SJCRH30 (cell line): ENCODE data around the gene PHKA1. TPM values are rescaled to one million over a fixed set of nuclear protein-coding genes. Genes with fewer than 3 reads are reported as not detected.
"Not testable (repeated sequence)": the region's sequence is repeated elsewhere in the genome, so short reads cannot be mapped to it uniquely, and the experiment has no call there.

ENCODE experiments used
- DNase-seq, 2 experiments: peaks; one replicate each; pipeline ENCODE4 v3.0.0-alpha.2; 2015 to 2020
- H3K27ac ChIP-seq: fragments of 250-450 bp; sonication (Bioruptor Pico); 2 replicates; pipeline ENCODE4 v1.5.1; 2020; ENCODE audit warnings: mild to moderate bottlenecking, moderate library complexity
- H3K27me3 ChIP-seq: fragments of 250-450 bp; sonication (Bioruptor Pico); 2 replicates; pipeline ENCODE4 v1.5.1; 2020; ENCODE audit warnings: mild to moderate bottlenecking, moderate library complexity
- H3K36me3 ChIP-seq: fragments of 250-450 bp; sonication (Bioruptor Pico); 2 replicates; pipeline ENCODE4 v1.5.1; 2020; ENCODE audit warnings: mild to moderate bottlenecking, moderate library complexity
- H3K4me1 ChIP-seq: fragments of 250-450 bp; sonication (Bioruptor Pico); 2 replicates; pipeline ENCODE4 v1.5.1; 2020; ENCODE audit warnings: mild to moderate bottlenecking, moderate library complexity
- H3K4me3 ChIP-seq: fragments of 250-450 bp; sonication (Bioruptor Pico); 2 replicates; pipeline ENCODE4 v1.5.1; 2020; ENCODE audit warnings: mild to moderate bottlenecking, moderate library complexity
- H3K9me3 ChIP-seq: fragments of 250-450 bp; sonication (Bioruptor Pico); replicated peaks from 2 replicates; pipeline ENCODE4 v1.5.1; 2020; ENCODE audit warnings: mild to moderate bottlenecking, moderate library complexity
- total RNA-seq: library from RNA; depleted of rRNA; stranded (reverse); fragments of >200 nt; shearing (Covaris generic); gene quantifications from 2 replicates; pipeline ENCODE4 v1.2.3, GENCODE V29; 2014; rRNA removed

Gene PHKA1
- not detected in 2 replicates for total RNA-seq

GRCh38 chrX:72713599-72714477 lies at the start of gene PHKA1:
TSS of gene PHKA1 (minus strand) at chrX:72714306. CDS start at chrX:72713880, 426 bp downstream.
- not testable (repeated sequence) for H3K4me1 ChIP-seq, H3K36me3 ChIP-seq, H3K27ac ChIP-seq, H3K27me3 ChIP-seq, H3K4me3 ChIP-seq, H3K9me3 ChIP-seq, DNase-seq

DNA sequence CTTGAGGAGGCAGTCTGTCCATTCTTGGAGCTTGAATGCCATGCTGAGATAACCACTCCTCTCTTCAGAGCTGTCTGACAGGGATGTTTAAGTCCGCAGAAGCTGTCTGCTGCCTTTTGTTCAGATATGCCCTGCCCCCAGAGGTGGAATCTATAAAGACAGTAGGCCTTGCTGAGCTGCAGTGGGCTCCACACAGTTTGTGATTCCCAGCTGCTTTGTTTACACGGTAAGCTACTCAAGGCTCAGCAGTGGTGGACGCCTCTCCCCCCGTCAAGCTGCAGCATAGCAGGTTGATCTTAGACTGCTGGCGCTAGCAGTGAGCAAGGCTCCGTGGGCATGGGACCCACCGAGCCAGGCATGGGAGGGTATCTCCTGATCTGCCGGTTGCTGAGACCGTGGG lies 46.3 kb upstream of the PHKA1 start:
- not testable (repeated sequence) for H3K4me3 ChIP-seq, DNase-seq, H3K36me3 ChIP-seq, H3K9me3 ChIP-seq, H3K4me1 ChIP-seq, H3K27me3 ChIP-seq, H3K27ac ChIP-seq

- H3K36me3 ChIP-seq, H3K4me3 ChIP-seq, H3K27me3 ChIP-seq, H3K9me3 ChIP-seq, DNase-seq, H3K27ac ChIP-seq, H3K4me1 ChIP-seq: not testable (repeated sequence)
These were observed 34.4 kb upstream of the PHKA1 start for GRCh38 chrX:72748545-72748944.

- H3K27me3 ChIP-seq, H3K4me3 ChIP-seq, DNase-seq, H3K36me3 ChIP-seq, H3K27ac ChIP-seq, H3K4me1 ChIP-seq, H3K9me3 ChIP-seq: not testable (repeated sequence)
These were observed 31.4 kb upstream of the PHKA1 start for GRCh38 chrX:72745546-72745945.

- H3K4me3 ChIP-seq, result no peak overlapping the region
- no peaks in the 10 kb centered on the region for H3K9me3 ChIP-seq
- H3K27ac ChIP-seq, result no peak overlapping the region
- DNase-seq, result no peak
- H3K4me1 ChIP-seq, result no peaks in the 10 kb centered on the region
- no peaks in the 10 kb centered on the region for H3K36me3 ChIP-seq
- H3K27me3 ChIP-seq, result no peaks in the 10 kb centered on the region
These were observed 21.5 kb upstream of the PHKA1 start for GRCh38 chrX:72735561-72735960.

GRCh38 chrX:72733636-72734035 lies 19.5 kb upstream of the PHKA1 start:
- not testable (repeated sequence) for DNase-seq, H3K4me1 ChIP-seq, H3K4me3 ChIP-seq, H3K27me3 ChIP-seq, H3K9me3 ChIP-seq, H3K36me3 ChIP-seq, H3K27ac ChIP-seq

GRCh38 chrX:72727846-72728245 lies 13.7 kb upstream of the PHKA1 start:
- H3K9me3 ChIP-seq, result no peaks in the 10 kb centered on the region
- no peak overlapping the region for H3K27ac ChIP-seq
- H3K4me1 ChIP-seq, result no peaks in the 10 kb centered on the region
- no peak for DNase-seq
- no peak overlapping the region for H3K4me3 ChIP-seq
- no peaks in the 10 kb centered on the region for H3K27me3 ChIP-seq
- no peaks in the 10 kb centered on the region for H3K36me3 ChIP-seq

DNA sequence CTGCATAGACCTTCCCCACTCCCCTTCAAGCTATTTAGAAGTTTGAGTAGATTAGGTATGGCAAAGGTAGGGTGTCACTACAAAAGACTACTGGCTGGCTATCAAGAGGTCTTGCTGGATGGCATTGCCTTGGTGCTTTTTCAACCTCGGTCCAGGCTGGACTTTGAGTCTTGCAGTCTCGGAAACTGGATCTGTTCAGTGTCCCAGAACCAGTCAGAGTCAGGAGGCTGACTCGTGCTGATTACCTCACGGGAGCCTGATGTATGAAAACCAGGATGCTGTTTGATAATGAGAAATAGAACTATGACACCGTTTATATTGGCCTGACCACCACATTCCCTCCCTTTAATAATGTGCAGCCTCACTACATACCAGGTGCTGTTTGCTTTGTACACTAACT lies 2.7 kb upstream of the PHKA1 start:
- no peak for DNase-seq
- H3K27ac ChIP-seq, result no peak overlapping the region

DNA sequence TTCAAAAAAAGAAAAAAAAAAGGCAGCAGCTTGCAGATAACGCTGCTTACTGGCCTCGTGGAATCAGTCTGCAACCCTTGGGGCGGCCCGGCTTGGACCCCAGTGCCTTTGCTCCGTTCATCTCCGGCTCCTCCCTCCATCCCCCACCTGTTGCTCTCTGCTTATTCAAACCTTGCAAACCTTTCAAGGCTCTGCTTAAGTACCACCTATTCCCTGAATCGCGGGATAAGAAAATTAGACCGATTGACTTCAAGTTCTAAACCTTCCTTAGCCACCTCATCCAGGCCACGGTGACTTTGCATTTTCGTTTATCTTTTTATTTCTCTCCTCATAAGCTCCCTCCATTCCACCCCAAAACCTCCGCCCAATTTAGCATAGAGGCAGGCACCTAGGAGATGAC lies 1.4 kb upstream of the PHKA1 start:
- no peak overlapping the region for H3K27ac ChIP-seq
- H3K4me1 ChIP-seq, result no peaks in the 10 kb centered on the region
- no peak overlapping the region for H3K4me3 ChIP-seq
- DNase-seq, result no peak
- no peaks in the 10 kb centered on the region for H3K36me3 ChIP-seq
- no peaks in the 10 kb centered on the region for H3K9me3 ChIP-seq
- H3K27me3 ChIP-seq, result no peaks in the 10 kb centered on the region

More for the DNA sequence above, 2.7 kb upstream of the PHKA1 start:
- no peaks in the 10 kb centered on the region for H3K4me1 ChIP-seq
- H3K36me3 ChIP-seq, result no peaks in the 10 kb centered on the region
- no peaks in the 10 kb centered on the region for H3K9me3 ChIP-seq
- no peak overlapping the region for H3K4me3 ChIP-seq
- H3K27me3 ChIP-seq, result no peaks in the 10 kb centered on the region

DNA sequence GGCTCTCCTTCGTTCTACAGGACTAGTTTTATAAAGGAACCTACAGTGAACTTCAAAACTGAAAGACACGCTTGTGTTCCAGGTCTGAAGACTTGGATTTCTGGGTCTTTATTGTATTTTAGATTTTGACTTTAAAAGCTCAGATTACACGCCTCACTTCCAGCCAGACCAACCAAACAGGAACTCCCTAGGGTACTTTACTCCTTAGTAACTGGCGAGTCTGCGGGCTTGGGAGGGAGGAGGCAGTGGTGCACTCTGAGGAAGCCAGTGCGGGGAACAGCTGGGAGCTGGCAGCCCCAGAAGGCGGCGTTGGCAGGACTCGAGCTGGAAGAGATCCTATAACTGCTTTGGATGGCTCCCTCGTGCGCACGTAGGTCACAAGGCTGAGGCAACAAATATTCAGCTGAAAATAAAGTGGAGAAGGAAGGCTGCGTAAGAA lies 391 bp upstream of the PHKA1 start:
- Histone ChIP-seq H3K27me3 (no peaks in the 10 kb centered on the region), H3K4me1 (no peaks in the 10 kb centered on the region), H3K36me3 (no peaks in the 10 kb centered on the region), H3K4me3 (no peak overlapping the region), H3K9me3 (no peaks in the 10 kb centered on the region), H3K27ac (no peak overlapping the region)
- DNase-seq, result peak in 1 of 2 experiments; percentile 1

DNA sequence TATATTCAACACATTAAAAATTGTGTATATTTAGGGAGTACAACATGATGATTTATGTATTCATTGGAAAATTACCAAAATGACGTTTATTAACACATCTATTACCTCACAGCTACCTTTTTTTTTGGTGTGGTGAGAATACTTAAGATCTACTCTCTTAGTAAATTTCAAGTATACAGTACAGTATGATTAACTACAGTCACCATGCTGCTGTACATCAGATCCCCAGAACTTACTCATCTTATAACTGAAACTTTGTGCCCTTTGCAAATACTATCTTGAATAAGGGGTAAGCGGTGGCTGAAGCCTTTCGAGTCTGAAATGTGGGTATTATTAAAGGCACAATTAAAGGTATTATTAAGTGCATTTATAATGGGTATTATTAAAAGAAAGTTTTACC lies 976 bp downstream of the PHKA1 start:
- H3K36me3 ChIP-seq, result no peaks in the 10 kb centered on the region
- H3K4me1 ChIP-seq, result no peaks in the 10 kb centered on the region
- no peaks in the 10 kb centered on the region for H3K27me3 ChIP-seq
- no peaks in the 10 kb centered on the region for H3K9me3 ChIP-seq
- no peak overlapping the region for H3K4me3 ChIP-seq
- DNase-seq, result no peak
- no peak overlapping the region for H3K27ac ChIP-seq

DNA sequence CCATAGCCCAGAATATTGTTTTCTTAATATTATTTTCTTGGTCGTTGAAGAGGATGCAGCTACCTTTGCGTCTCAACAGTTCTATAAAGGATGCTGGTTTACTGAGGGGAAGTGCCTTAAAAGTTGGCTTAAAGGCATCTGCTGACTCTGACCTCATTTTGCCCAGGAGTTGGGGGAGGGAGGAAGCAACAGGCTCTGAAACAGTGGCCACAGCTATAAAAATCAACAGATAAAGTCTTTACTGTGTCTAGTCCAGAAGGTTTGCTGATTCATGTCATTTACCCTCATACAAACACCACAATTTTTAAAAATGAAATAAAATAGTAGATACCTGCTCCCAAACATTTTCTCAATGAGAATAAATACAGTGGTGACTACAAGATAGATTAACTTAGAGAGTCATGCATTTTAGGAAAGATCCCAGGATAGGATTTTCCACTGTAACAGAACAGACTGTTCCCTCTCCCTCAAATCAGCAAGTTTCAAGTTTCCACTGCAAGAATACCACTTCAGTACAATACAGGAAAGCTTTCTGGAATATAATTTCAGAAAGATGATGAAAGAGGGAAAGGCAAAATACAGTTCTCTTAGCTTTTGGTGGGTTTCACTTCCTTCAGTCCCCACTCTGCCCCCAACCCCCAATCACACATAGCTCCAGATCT lies 1.9 kb downstream of the PHKA1 start:
- Histone ChIP-seq H3K36me3 (no peaks in the 10 kb centered on the region), H3K4me3 (no peak overlapping the region), H3K9me3 (no peaks in the 10 kb centered on the region), H3K27ac (no peak overlapping the region), H3K4me1 (no peaks in the 10 kb centered on the region), H3K27me3 (no peaks in the 10 kb centered on the region)
- DNase-seq, result no peak

DNA sequence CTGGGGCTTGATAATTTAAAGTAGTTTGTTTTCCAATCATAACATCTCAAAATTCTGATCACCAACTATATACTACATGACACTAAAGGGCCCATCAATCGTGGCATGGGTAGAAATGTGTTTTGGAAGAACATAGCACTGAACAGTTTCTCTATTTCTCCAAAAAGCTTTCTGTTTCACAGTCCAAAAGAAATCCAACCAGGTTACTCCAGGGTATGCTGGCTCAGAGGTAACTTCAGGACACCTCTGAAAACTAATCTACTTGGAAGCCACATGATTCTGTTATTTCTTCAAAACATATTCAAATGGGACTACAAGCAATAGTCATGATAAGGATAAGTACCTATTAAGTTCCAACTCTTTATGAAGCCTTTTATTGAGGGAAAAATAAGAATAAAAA lies 8.3 kb downstream of the PHKA1 start:
- no peak for DNase-seq
- Histone ChIP-seq H3K4me1 (no peaks in the 10 kb centered on the region), H3K4me3 (no peak overlapping the region), H3K36me3 (no peaks in the 10 kb centered on the region), H3K27ac (no peak overlapping the region), H3K9me3 (no peaks in the 10 kb centered on the region), H3K27me3 (no peaks in the 10 kb centered on the region)

GRCh38 chrX:72705111-72705510 lies 9.0 kb downstream of the PHKA1 start:
- Histone ChIP-seq H3K4me3 (no peak overlapping the region), H3K27ac (no peak overlapping the region), H3K4me1 (no peaks in the 10 kb centered on the region), H3K27me3 (no peaks in the 10 kb centered on the region), H3K9me3 (no peaks in the 10 kb centered on the region), H3K36me3 (no peaks in the 10 kb centered on the region)
- DNase-seq, result no peak

GRCh38 chrX:72694170-72694569 lies 19.9 kb downstream of the PHKA1 start:
- Histone ChIP-seq H3K9me3 (no peaks in the 10 kb centered on the region), H3K4me3 (no peak overlapping the region), H3K36me3 (no peaks in the 10 kb centered on the region), H3K27ac (no peak overlapping the region), H3K4me1 (no peaks in the 10 kb centered on the region), H3K27me3 (no peaks in the 10 kb centered on the region)
- DNase-seq, result no peak
